Tibial artery (tissue), 4 donors: Measurements from ENCODE around the gene KCND2.

Experiments
- DNase-seq, 2 donors: peaks; one replicate each; pipeline ENCODE4 v3.0.0-alpha.2; 2019
- H3K27ac ChIP-seq, 2 donors: fragments of 200-600 bp; sonication (generic) in 1 of 2; 1 replicate in 1 of 2; 2 replicates in 1 of 2; pipeline ENCODE4 v1.5.1; 2018 to 2019; ENCODE audit warnings: mild to moderate bottlenecking in 1 of 2
- H3K27me3 ChIP-seq, 2 donors: fragments of 200-600 bp; sonication (generic) in 1 of 2; one replicate each; pipeline versions ENCODE4 v1.5.1 to v1.6.0; 2016 to 2019
- H3K36me3 ChIP-seq, 3 donors: fragments of 200-600 bp; sonication (generic) in 2 of 3; one replicate each; pipeline ENCODE4 v1.5.1; 2016 to 2019; ENCODE audit warnings: mild to moderate bottlenecking in 2 of 3
- H3K4me1 ChIP-seq, 4 donors: fragments of 200-600 bp; sonication (generic) in 2 of 4; 1 replicate in 3 of 4; 2 replicates in 1 of 4; pipeline ENCODE4 v1.5.1; 2016 to 2019
- H3K4me3 ChIP-seq, 2 donors: fragments of 200-600 bp; sonication (generic) in 1 of 2; 1 replicate in 1 of 2; 2 replicates in 1 of 2; pipeline ENCODE4 v1.5.1; 2018 to 2019; ENCODE audit warnings: mild to moderate bottlenecking in 2 of 2
- H3K9me3 ChIP-seq, 3 donors: fragments of 200-600 bp; sonication (generic) in 1 of 3; one replicate each; pipeline ENCODE4 v1.5.1; 2016 to 2019
- CTCF ChIP-seq, 2 experiments: fragments of 200-600 bp in 1 of 2; fragments of 450-650 bp in 1 of 2; IDR thresholded peaks; one replicate each; pipeline ENCODE4 v1.5.1; 2017 to 2019; ENCODE audit warnings: antibody characterized with exemption in 2 of 2, mild to moderate bottlenecking in 1 of 2, moderate library complexity in 1 of 2
- intact Hi-C: fragments of 100-400 bp; cut with DNase I; formaldehyde crosslinking; loops from one replicate; pipeline ENCODE4 v1.15.0; 2023; ENCODE audit warnings: low total_unique reads

The KCND2 gene

GRCh38 chr7:120452665-120453064 lies 179.7 kb downstream of the KCND2 start:
- Histone ChIP-seq H3K4me1 (no peaks in the 10 kb centered on the region), H3K36me3 (no peaks in the 10 kb centered on the region), H3K27ac (no peak overlapping the region), H3K27me3 (no peaks in the 10 kb centered on the region), H3K9me3 (peaks cover 0 to 7% (median 0%) of the 10 kb centered on the region in 3 donors), H3K4me3 (no peak overlapping the region)
- intact Hi-C loops, result no loop called here
- peak in 1 of 2 donors; percentile 35 for DNase-seq
- TF ChIP-seq CTCF (IDR thresholded peaks at IDR 0.05), result no peak

- Histone ChIP-seq H3K4me1 (no peaks in the 10 kb centered on the region), H3K36me3 (no peaks in the 10 kb centered on the region), H3K27ac (no peak overlapping the region), H3K4me3 (no peak overlapping the region), H3K27me3 (no peaks in the 10 kb centered on the region), H3K9me3 (peaks cover 0 to 7% (median 0%) of the 10 kb centered on the region in 3 donors)
- intact Hi-C loops, result no loop called here
- no peak for DNase-seq
- no peak for TF ChIP-seq CTCF (IDR thresholded peaks at IDR 0.05)
Observed at GRCh38 chr7:120456699-120457098, 183.7 kb downstream of the KCND2 start.

GRCh38 chr7:120460949-120461348 lies 188.0 kb downstream of the KCND2 start:
- Histone ChIP-seq H3K4me1 (no peaks in the 10 kb centered on the region), H3K27me3 (no peaks in the 10 kb centered on the region), H3K27ac (no peak overlapping the region), H3K36me3 (no peaks in the 10 kb centered on the region), H3K4me3 (no peak overlapping the region), H3K9me3 (peaks cover 0 to 7% (median 0%) of the 10 kb centered on the region in 3 donors)
- DNase-seq, result no peak
- intact Hi-C loops, result no loop called here
- no peak for TF ChIP-seq CTCF (IDR thresholded peaks at IDR 0.05)

GRCh38 chr7:120462991-120463390 lies 190.0 kb downstream of the KCND2 start:
- Histone ChIP-seq H3K27me3 (no peaks in the 10 kb centered on the region), H3K9me3 (no peaks in the 10 kb centered on the region), H3K4me3 (no peak overlapping the region), H3K27ac (no peak overlapping the region), H3K36me3 (no peaks in the 10 kb centered on the region), H3K4me1 (no peaks in the 10 kb centered on the region)
- DNase-seq, result no peak
- TF ChIP-seq CTCF (IDR thresholded peaks at IDR 0.05), result no peak
- intact Hi-C loops, result no loop called here

GRCh38 chr7:120464104-120464503 lies 191.1 kb downstream of the KCND2 start:
- intact Hi-C loops, result no loop called here
- H3K9me3 ChIP-seq, result no peaks in the 10 kb centered on the region
- TF ChIP-seq CTCF (IDR thresholded peaks at IDR 0.05), result no peak

GRCh38 chr7:120467676-120468075 lies 194.7 kb downstream of the KCND2 start:
- H3K9me3 ChIP-seq, result no peaks in the 10 kb centered on the region
- intact Hi-C loops, result no loop called here
- no peaks in the 10 kb centered on the region for H3K36me3 ChIP-seq
- no peaks in the 10 kb centered on the region for H3K27me3 ChIP-seq
- no peak overlapping the region for H3K4me3 ChIP-seq
- no peak for DNase-seq
- H3K4me1 ChIP-seq, result no peaks in the 10 kb centered on the region
- TF ChIP-seq CTCF (IDR thresholded peaks at IDR 0.05), result no peak
- no peak overlapping the region for H3K27ac ChIP-seq

More at GRCh38 chr7:120464104-120464503, 191.1 kb downstream of the KCND2 start:
- Histone ChIP-seq H3K4me3 (no peak overlapping the region), H3K36me3 (no peaks in the 10 kb centered on the region), H3K4me1 (no peaks in the 10 kb centered on the region), H3K27ac (no peak overlapping the region), H3K27me3 (no peaks in the 10 kb centered on the region)
- no peak for DNase-seq
